Daoy (cell line): ENCODE results near the gene TIMM44. TPM values are rescaled to one million over a fixed set of nuclear protein-coding genes. Genes with fewer than 3 reads are reported as not detected.
A peak's percentile ranks its signal among the peaks of the same experiment; 100 is the strongest.
"Not testable (repeated sequence)": the region's sequence is repeated elsewhere in the genome, so short reads cannot be mapped to it uniquely, and the experiment has no call there.

ENCODE experiments used
- DNase-seq: peaks from one replicate; pipeline ENCODE4 v3.0.0-alpha.2; 2015; ENCODE audit warnings: low read depth
- total RNA-seq: library from RNA; depleted of rRNA; stranded (reverse); fragments of >200 nt; shearing (Covaris generic); gene quantifications from 2 replicates; pipeline ENCODE4 v1.2.3, GENCODE V29; 2014

Gene TIMM44
- total RNA-seq, 1 experiment from 2014 or later = 105 TPM

DNA sequence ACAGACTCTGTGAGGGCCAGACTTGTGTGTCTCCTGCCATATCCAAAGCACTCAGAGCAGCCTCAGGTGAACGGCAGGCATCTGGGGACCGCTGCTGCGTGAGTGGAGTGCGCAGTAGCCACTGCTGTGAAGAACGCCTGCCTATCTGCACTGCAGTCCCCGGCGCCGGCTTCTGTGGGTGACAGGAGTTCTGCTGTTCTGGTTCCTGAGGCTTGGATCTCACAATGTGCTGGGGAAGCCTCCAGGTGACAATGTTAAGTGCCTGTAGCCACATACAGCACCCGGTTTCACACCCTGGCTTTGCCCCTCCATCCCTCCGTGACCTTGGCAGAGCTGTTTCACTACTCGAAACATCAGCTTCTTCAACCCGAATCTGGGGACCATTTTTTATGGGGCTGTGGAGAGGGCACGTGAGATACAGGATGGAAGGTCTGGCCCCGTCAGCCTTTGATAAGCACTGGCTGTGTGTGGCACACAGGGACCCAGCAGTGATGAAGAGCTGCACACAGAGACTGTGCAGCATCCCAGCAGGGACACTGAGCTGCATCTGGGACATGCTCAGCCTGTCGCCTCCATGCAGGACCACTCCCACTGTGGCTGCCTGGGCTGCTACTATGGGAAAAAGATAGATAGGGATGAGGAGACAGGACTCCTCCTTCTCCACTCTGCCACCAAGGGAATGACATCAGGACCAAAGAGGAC lies 33.7 kb upstream of the TIMM44 start:
- DNase-seq = no peak

DNA sequence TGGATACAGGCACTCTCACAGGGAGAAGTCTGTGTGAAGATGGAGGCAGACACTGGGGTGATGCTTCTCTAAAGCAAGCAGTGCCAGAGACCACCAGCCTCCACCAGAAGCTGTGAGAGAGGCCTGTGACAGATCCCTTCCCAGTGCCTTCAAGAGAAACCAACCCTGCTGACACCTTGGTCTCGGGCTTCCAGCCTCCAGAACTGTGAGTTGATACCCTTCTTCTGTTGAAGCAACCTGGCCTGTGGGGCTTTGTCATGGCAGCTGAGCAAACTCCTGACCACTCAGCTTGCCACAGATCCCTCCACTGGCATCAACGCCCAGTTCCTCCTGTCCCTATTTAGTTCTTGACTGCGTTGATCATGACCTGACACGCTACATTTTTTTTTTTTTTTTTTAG lies 33.0 kb upstream of the TIMM44 start:
- DNase-seq = no peak

DNA sequence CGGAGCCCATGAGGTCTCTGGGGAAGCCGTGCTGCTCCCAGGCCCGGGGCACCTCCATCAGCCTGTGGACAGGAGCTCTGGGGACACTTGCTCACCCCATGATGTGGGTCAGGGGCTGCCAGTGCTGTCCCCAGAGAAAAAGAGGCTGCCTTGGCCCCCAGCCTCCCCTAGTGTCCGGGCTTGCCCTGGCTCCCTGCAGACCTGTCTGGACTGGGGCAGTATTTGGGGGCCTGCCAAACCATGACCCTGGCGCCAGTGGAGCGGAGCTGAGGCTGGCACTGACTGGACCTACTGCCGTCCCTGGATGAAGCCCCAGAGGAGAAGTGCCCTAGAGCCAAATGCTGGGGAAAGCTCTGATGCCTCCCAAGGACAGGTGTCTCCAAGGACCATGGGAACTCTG lies 31.6 kb upstream of the TIMM44 start:
- DNase-seq = no peak

GRCh38 chr19:7973883-7974282 lies 30.4 kb upstream of the TIMM44 start:
- DNase-seq = no peak

DNA sequence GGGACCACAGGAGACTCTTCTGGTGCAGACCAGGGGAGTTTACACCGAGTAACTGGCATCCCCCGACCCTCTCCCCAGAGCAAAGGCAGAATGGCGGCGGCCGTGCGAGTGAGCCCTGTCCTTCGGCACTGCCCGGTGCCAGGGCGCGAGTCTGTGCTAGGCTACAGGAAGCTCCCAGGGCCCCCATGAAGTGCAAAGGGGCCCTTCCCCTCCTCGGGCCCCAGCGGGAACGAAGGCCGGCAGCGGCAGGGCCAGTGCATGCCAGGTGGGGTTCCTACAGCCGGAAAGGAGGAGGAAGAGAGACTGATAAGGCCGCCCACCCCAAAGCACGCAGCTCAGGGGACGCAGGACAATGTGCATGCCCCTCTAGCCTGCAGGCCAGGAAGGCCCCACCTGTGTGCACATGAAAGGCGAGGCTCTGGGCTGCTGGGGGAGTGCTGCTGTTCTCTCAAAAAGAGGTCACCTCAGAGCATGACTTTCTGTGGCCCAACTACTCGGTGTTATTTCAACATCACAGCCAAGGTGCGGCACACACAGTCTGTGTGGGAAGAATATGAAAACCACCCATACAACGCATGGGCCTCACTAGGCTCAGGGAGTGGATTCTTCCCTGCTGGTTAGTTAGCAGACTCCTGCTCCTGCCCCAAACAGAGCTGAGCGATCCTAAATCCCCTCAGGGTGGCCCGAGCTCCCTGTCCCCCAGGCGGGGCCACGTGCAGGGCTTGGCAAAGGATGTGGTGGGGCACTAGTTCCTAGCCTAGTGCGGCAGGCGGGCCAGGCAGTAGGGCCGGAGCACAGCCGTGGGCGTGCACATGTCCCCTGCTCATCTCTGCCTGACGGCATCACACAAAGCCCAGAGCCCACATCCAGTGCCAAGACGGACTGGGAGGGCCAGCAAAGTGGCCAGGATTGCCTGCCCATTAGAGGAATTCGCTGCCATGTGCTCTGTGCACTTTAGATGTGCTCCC lies 28.4 kb upstream of the TIMM44 start:
- no peak for DNase-seq

DNA sequence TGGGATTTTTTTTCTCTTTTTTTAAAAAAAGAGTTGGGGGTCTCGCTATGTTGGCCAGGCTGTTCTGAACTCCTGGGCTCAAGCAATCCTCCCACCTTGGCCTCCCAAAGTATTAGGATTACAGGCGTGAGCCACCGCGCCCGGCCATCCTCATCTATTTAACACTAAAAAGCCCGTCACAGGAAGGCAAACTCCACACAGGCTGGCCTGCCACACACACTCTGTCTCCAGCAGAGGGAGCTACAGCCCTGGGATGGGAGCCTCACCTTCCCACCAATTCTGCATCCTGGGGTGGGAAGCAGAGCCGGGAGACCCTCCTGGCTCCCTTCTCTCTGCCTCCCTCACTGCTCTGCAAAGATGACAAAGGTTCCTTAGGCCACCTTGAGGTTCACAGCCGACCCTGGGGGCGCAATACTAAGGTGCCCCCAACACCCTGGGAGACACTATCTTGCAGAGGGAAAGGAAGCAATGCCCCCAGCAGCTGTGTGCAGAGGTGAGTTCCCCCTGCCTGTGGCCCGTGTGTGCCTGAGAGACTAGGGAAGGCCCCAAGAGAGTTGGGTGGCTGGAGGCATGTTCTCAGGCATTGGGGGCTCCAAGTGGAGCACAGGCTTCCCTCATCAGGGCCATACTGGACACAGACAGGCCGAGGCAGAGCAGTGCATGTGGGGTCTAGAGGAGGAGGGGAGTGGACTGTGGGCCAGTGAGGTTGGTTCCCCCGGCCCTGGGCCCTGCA lies 27.4 kb upstream of the TIMM44 start:
- DNase-seq = peak; percentile 59

GRCh38 chr19:7969555-7969939 lies 26.1 kb upstream of the TIMM44 start:
- DNase-seq = no peak

DNA sequence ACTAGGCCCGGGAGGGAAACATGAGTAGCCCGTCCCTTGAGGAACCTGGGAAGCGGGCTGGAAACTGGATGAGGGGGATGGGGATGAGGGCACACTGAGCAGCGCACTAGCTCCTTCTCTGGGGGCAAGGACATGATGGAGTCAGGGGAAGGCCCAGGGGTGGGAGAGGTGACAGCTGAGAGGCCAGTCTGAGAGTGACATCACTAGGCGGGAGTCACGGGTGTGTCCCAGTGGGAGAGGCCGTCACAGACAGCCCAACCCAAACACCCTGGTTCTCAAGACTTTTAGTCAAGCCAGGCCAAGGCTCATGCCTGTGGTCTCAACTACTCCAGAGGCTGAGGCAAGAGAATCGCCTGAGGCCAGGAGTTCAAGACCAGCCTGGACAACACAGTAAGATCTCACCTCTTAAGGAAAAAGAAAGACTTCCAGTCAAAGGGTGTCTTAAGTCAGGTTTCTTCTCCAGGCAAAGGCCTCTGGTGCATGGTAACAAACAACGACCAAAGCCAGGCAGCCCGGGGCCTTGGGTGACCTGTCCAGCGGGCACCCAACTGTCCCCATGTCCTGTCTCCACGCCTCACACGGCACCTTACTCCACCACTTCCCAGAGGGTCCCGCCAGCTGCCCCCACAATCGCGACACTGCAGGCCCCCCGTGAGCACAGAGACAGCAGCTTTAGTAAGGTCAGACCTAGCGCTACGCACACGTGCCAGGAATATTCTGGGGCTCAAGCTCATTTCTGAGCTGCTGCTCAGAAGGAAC lies 25.5 kb upstream of the TIMM44 start:
- no peak for DNase-seq

GRCh38 chr19:7968008-7968795 lies 24.7 kb upstream of the TIMM44 start:
- DNase-seq = no peak

- no peak for DNase-seq
Measured at GRCh38 chr19:7965921-7966665, 22.6 kb upstream of the TIMM44 start.

- no peak for DNase-seq
Measured at GRCh38 chr19:7965259-7965841, 21.9 kb upstream of the TIMM44 start.

- DNase-seq = no peak
Measured at GRCh38 chr19:7963566-7963965, 20.1 kb upstream of the TIMM44 start.

- DNase-seq = no peak
Measured at GRCh38 chr19:7962644-7963268, 19.3 kb upstream of the TIMM44 start.

GRCh38 chr19:7961920-7962626 lies 18.6 kb upstream of the TIMM44 start:
- DNase-seq = no peak

DNA sequence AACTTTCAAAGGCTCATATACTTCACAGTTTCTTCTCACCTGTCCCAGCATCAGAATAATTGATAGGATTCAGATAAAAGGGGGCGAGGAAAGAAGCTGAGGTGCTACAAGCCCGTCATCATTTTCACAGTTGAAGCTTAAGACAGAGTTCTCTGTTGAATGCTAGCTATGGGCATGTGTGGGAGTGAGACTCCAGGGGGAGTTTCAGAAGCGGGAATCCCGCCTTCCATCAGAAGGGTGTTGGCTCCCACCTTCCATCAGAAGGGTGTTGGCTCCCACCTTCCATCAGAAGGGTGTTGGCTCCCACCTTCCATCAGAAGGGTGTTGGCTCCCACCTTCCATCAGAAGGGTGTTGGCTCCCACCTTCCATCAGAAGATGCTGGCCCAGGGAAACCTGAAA lies 17.6 kb upstream of the TIMM44 start:
- not testable (repeated sequence) for DNase-seq

- DNase-seq = no peak
Measured at GRCh38 chr19:7959211-7959610, 15.7 kb upstream of the TIMM44 start.

DNA sequence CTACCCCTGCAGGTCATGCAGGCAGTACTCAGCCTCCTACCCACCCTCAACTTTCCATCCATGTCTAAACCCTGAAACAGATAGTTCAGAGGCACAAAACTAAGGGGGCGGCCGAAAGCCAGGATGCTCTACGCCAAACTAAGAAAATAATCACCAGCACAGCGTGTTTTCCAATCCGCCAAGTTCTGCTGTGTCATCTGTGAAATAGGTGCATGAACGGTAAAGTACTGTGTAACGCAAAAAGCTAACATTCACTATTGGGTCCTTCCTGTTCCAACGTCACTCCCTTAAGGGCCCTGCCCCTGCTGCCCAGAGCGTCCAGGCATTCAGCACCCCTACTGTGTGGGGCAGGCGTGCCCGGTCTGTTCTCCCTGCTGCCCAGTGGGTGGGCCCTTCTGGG lies 12.2 kb upstream of the TIMM44 start:
- DNase-seq = no peak

DNA sequence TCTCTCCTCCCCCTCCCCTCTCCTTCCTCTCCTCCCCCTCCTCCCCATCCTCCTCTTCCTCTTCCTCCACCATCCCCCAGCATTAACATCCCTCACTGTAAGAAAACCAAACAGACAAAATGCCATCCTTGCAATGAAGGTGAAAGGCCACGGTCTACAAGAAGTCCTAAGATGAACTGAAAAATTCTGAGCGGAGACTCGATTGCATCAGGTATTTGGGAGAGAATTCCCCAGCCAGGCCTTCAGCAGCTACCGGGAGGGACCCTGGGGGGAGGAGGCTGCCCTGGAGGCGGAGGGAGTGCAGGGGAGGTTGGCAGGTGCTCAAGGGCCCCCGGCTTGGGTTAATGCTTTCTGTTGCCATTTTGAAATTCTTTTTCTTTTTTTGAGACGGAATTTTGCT lies 10.1 kb upstream of the TIMM44 start:
- no peak for DNase-seq

DNA sequence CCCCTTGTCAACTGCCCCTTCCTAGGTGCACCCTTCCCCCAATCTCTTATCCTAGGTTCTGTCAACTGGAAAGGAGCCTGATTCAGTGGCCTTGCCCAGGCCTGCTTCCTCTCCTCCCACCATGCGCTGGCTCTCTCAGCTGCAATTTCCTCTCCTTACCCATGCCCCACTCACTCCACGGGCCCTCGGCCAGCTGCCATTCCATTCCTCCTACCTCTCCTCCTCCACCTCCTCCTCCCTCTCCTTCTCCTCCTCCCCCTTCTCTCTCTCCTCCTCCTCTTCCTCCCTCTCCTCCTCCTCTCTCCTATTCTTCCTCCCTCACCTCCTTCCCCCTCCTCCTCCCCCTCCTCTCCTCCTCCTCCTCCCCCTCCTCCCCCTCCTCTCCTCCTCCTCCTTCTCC lies 9.6 kb upstream of the TIMM44 start:
- DNase-seq = peak; percentile 60
